DND-41 (cell line): ENCODE measurements around the gene PDGFB.

Experiments
- ATAC-seq: fragments of 200-7000 bp; cut with Tn5 transposase; 3 replicates; pipeline ENCODE4 v1.9.1; 2021; ENCODE audit warnings: low read depth; ENCODE audit not compliant: insufficient read depth
- DNase-seq: peaks from one replicate; pipeline ENCODE4 v3.0.0-alpha.2; 2020
- H2AFZ ChIP-seq: 2 replicates; pipeline ENCODE4 v1.6.0; 2012; ENCODE audit warnings: low read depth, low read length
- H3K27ac ChIP-seq: 2 replicates; pipeline ENCODE4 v1.5.1; 2012; ENCODE audit warnings: low read length, inconsistent platforms
- H3K27me3 ChIP-seq: fragments of 200-600 bp; sonication (generic); 2 replicates; pipeline ENCODE4 v1.6.0; 2012; ENCODE audit warnings: low read length, mild to moderate bottlenecking, inconsistent platforms; ENCODE audit not compliant: insufficient read depth, poor library complexity
- H3K36me3 ChIP-seq: 2 replicates; pipeline ENCODE4 v1.5.1; 2012; ENCODE audit warnings: low read length, inconsistent platforms; ENCODE audit not compliant: insufficient read depth
- H3K4me1 ChIP-seq: 2 replicates; pipeline ENCODE4 v1.5.1; 2012; ENCODE audit warnings: mild to moderate bottlenecking, low read length; ENCODE audit not compliant: insufficient read depth
- H3K4me2 ChIP-seq: 2 replicates; pipeline ENCODE4 v1.6.0; 2012; ENCODE audit warnings: mild to moderate bottlenecking, moderate library complexity, low read length, inconsistent platforms; ENCODE audit not compliant: insufficient read depth
- H3K4me3 ChIP-seq, 2 experiments: fragments of 200-600 bp in 1 of 2; shearing (Covaris generic) in 1 of 2; 2 replicates each; pipeline ENCODE4 v1.5.1; 2012 to 2016; ENCODE audit warnings: inconsistent platforms in 2 of 2, low read length in 2 of 2, mild to moderate bottlenecking in 2 of 2, low read depth in 1 of 2, moderate library complexity in 1 of 2
- H3K79me2 ChIP-seq: 2 replicates; pipeline ENCODE4 v1.6.0; 2012; ENCODE audit warnings: low read length, inconsistent platforms; ENCODE audit not compliant: insufficient read depth
- H3K9ac ChIP-seq: 2 replicates; pipeline ENCODE4 v1.6.0; 2012; ENCODE audit warnings: low read depth, mild to moderate bottlenecking, inconsistent platforms, low read length, moderate library complexity
- H3K9me3 ChIP-seq: 2 replicates; pipeline ENCODE4 v1.5.1; 2012; ENCODE audit warnings: low read length, moderate library complexity, mild to moderate bottlenecking, inconsistent platforms; ENCODE audit not compliant: insufficient read depth, severe bottlenecking
- H4K20me1 ChIP-seq: 2 replicates; pipeline ENCODE4 v1.6.0; 2012; ENCODE audit warnings: low read length; ENCODE audit not compliant: insufficient read depth
- CTCF ChIP-seq: IDR thresholded peaks from 2 replicates; pipeline ENCODE4 v1.5.1; 2012; ENCODE audit warnings: borderline replicate concordance, low read length, moderate library complexity, mild to moderate bottlenecking; ENCODE audit not compliant: poor library complexity, severe bottlenecking; ENCODE audit errors: extremely low read depth
- EZH2 ChIP-seq: IDR thresholded peaks from 3 replicates; pipeline ENCODE4 v1.6.1; 2012; ENCODE audit warnings: borderline replicate concordance, low read depth, mild to moderate bottlenecking, moderate library complexity, low read length, inconsistent platforms; ENCODE audit not compliant: severe bottlenecking

Gene PDGFB

GRCh38 chr22:39278040-39278439, 33.3 kb upstream of the PDGFB start:
- no peak overlapping the region for H3K4me2 ChIP-seq
- peaks cover 3% of the 10 kb centered on the region for H3K27me3 ChIP-seq
- DNase-seq (no peak), ATAC-seq (no peak)
- H3K79me2 ChIP-seq: no peaks in the 10 kb centered on the region
- H3K4me3 ChIP-seq: no peak overlapping the region
- no peak overlapping the region for H3K9ac ChIP-seq
- no peaks in the 10 kb centered on the region for H3K4me1 ChIP-seq
- no peak for TF ChIP-seq CTCF
- no peak for TF ChIP-seq EZH2
- no peaks in the 10 kb centered on the region for H4K20me1 ChIP-seq
- H3K9me3 ChIP-seq: peaks cover 2% of the 10 kb centered on the region
- no peak overlapping the region for H2AFZ ChIP-seq
- no peaks in the 10 kb centered on the region for H3K36me3 ChIP-seq
- H3K27ac ChIP-seq: no peak overlapping the region

GRCh38 chr22:39277142-39277607, 32.4 kb upstream of the PDGFB start:
- Histone ChIP-seq H3K9me3 (peaks cover 2% of the 10 kb centered on the region), H2AFZ (no peak overlapping the region), H3K4me3 (no peak overlapping the region), H3K79me2 (no peaks in the 10 kb centered on the region), H3K27me3 (peaks cover 3% of the 10 kb centered on the region), H3K36me3 (no peaks in the 10 kb centered on the region), H4K20me1 (no peaks in the 10 kb centered on the region), H3K4me1 (no peaks in the 10 kb centered on the region), H3K9ac (no peak overlapping the region), H3K27ac (no peak overlapping the region), H3K4me2 (no peak overlapping the region)
- ATAC-seq (no peak), DNase-seq (no peak)
- no peak for TF ChIP-seq EZH2
- TF ChIP-seq CTCF: no peak

- no peaks in the 10 kb centered on the region for H3K36me3 ChIP-seq
- peaks cover 3% of the 10 kb centered on the region for H3K27me3 ChIP-seq
- TF ChIP-seq EZH2: no peak
- TF ChIP-seq CTCF: no peak
- no peak overlapping the region for H3K4me3 ChIP-seq
- H4K20me1 ChIP-seq: no peaks in the 10 kb centered on the region
- no peak overlapping the region for H3K27ac ChIP-seq
- DNase-seq (no peak), ATAC-seq (no peak)
- no peak overlapping the region for H3K9ac ChIP-seq
- no peaks in the 10 kb centered on the region for H3K79me2 ChIP-seq
- H3K9me3 ChIP-seq: peaks cover 2% of the 10 kb centered on the region
- no peak overlapping the region for H3K4me2 ChIP-seq
- no peak overlapping the region for H2AFZ ChIP-seq
- no peaks in the 10 kb centered on the region for H3K4me1 ChIP-seq
These were observed 31.8 kb upstream of the PDGFB start for GRCh38 chr22:39276440-39277141.
